NCI-H187 (cell line): ENCODE measurements around the gene NRCAM.

ENCODE experiments used
- DNase-seq, 2 experiments: peaks; one replicate each; lab custom pipeline; 2025; lab: John Stamatoyannopoulos, UW

Gene NRCAM

DNA sequence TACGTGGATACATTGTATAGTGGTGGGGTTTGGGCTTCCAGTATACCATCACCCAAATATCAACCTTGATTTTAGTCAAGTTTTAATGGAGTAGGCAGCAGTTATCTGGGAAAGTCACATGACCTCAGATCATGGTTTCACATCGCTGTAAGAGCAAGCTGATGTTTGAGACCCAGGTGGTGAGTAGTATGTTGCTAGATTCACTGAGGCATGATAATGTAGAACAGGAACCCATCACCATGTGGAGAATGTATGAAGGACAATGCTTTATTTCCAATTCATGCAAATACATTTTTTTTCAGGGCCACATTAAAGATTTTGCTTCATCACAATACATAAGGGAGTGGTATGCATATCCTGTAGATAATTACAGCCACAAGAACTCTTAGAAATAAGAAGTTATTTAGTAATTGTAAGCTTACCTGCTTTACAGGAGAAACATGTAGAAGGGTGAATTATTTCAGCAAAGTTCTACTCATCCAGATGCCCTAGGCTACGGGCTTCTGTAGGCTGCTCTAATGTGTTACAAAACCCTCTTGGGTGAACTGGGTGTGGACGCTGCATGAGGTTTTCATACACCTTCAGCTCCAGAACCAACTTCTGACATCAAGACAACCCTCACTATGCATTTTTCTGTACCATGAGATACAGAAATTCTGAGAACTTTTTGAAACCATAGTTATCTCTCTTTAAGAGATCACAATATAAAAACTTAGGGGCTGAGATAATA is 298.5 kb downstream of the NRCAM start:
- no peak for DNase-seq

GRCh38 chr7:108156897-108157605 is 299.2 kb downstream of the NRCAM start:
- DNase-seq, result no peak

GRCh38 chr7:108152198-108152597 is 304.0 kb downstream of the NRCAM start:
- no peak for DNase-seq

GRCh38 chr7:108149908-108150307 is 306.3 kb downstream of the NRCAM start:
- DNase-seq, result no peak

DNA sequence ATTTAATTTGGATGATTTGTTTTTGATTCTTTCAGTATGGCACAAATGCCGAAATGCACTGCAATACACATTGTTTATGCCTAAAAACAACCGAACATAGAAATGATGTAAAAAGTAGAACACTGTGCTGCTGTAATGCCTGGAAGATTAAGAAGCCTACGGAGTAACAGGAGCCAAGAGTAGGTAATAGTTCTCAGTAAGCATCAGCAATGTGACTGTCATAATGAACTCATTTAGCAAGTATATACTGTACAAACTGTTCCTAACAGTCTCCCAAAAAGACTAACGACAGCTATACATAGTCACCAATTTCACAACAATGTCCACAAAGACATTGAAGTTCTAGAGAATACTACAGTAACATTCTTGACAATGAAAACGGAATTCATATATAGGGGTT is 307.1 kb downstream of the NRCAM start:
- no peak for DNase-seq

- peak; percentile 98 for DNase-seq
These were observed 309.1 kb downstream of the NRCAM start for GRCh38 chr7:108147031-108147563.

DNA sequence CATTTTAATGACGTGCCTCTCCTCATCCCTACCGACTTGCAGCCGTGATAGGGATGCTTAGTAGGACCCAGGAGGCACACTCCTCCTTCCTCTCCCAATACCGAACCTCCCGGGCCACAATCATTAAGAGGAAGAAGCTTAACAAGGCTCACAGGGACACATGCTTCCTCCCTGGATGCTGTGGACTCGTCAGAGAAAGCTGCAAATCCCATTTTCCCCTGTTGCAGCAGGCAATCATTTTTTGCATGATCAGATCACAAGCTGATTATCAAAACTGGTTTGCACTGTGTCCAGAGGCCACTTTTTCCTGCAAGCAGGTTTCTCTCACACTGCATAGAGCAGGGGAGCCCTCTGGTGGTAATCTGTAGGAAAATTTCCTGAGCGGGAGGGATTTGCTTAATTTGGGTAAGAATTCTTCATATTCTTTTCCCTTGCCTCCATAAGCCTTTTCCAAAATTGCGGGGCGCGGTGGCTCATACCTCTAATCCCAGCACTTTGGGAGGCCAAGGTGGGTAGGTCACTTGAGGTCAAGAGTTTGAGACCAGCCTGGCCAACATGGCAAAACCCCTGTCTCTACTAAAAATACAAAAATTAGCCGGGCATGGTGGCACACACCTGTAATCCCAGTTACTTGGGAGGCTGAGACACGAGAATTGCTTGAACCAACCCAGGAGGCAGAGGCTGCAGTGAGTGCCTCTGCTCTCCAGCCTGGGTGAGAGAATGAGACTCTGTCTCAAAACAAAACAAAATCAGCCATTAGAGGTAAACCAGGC is 310.0 kb downstream of the NRCAM start:
- peak; percentile 29 to 56 for DNase-seq

DNA sequence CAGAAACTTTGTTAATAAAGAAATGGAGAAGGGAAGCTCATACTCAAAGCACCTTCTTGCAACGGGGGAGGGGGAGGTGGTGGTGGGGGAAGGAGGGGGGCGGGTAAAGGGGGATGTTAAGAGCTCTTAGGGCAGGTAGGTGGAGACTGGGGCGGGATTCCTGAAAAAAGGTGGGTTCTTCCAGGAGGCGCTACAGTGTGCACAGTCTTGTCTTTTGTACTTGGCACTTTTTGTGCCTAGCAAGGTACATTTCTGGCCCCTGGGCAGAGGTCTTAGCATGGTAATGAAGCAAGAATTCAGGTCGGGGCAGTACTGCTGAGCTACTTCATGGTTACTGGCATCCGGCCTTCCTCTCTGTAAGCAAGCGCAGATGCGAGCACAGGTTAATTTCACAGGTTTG is 310.8 kb downstream of the NRCAM start:
- DNase-seq, result no peak

DNA sequence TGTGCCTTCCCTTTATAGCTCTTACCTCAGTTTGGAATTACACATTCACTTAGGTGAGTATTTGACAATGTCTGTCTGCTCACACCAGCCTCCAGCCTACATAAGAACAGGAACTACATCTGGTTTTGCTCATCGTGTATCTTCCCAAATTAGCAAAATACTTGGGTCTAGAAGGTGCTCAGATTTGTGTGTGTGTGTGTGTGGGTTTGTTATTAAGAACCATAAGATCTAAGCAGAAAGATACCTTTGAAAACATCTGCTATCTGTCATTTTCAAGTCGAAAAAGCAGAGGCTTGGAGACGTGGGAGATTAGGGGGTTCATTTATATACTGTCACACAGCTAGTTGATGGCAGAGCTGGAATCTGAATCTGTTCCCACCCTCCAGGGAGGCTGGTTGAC is 311.3 kb downstream of the NRCAM start:
- no peak for DNase-seq

DNA sequence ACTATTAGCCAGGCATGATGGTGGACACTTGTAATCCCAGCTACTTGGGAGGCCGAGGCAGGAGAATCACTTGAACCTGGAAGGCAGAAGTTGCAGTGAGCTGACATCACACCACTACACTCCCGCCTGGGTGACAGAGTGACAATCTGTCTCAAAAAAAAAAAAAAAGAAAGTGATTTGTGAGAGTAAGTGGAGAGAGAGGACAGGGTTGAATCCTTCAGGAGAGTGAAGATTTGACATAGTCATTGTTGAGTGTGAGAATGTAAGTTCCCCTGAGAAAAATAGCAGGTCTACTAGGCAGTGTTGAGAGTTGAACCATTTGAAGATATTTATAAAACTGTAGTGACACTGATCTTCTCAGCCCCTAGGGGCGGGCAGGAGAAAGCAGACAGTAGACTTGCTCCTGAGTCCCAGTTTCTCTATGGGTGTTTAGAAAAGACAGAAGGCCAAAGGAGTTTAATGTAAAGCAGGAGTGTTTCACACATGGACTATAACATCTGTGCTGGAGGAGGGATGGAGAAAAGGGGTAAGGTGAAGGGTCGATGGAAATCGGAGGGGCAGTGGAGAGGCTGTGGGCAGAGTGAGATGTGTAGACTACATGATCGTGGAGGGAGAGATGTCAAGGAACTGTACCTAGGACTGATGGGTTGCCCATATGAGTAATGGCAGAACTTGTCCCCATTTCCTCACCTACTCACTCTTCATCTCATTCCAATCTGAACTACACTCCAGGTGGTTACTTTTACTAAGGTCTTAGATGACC is 312.4 kb downstream of the NRCAM start:
- DNase-seq, result no peak

DNA sequence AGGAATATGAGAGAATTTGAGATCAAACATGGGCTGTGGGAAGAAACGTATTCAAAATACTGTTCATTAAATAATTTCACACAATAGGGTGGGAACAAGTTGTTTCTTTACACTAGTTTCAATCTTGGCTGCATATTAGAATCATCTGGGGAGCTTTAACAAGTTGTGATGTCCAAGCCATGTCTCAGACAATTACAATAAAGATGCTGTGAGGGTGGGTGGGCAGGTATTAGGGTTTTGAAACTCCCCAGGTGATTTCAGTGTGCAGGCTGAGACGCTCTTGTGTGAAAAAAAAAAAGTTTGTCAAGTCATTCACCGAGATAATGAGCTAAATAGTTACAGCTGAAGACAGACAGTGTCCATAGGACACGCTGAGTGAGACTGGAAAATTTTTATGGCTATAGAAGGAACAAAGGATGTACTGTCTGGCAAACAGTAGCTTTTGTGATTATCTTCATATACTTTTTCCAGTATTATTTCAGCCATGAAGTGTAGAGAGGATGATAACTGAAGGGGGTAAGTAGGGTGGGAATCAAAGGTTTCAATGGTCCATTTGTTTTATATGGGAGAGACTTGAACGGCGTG is 313.5 kb downstream of the NRCAM start:
- no peak for DNase-seq

- DNase-seq, result no peak
These were observed 314.1 kb downstream of the NRCAM start for GRCh38 chr7:108142180-108142579.

DNA sequence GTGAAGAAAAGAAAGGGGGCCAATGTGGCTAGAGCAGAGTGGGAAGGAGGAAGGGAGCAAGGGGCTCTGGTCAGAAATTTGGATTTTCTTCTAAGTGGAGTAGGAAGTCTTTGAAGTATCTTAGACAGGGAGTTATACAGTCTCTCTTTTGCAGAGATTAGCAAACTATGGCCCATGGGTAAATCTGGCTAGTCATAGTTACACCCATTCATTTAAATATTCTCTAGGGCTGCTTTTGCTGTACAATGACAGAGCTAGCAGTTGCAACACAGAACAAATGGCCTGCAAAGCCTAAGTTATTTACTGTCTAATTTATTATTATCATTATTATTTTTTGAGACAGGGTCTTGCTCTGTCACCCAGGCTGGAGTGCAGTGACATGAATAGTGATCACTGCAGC is 315.6 kb downstream of the NRCAM start:
- DNase-seq, result no peak

- DNase-seq, result no peak
These were observed 317.3 kb downstream of the NRCAM start for GRCh38 chr7:108138911-108139310.

GRCh38 chr7:108137993-108138392 is 318.2 kb downstream of the NRCAM start:
- DNase-seq, result no peak

- no peak for DNase-seq
These were observed 319.2 kb downstream of the NRCAM start for GRCh38 chr7:108137040-108137439.

DNA sequence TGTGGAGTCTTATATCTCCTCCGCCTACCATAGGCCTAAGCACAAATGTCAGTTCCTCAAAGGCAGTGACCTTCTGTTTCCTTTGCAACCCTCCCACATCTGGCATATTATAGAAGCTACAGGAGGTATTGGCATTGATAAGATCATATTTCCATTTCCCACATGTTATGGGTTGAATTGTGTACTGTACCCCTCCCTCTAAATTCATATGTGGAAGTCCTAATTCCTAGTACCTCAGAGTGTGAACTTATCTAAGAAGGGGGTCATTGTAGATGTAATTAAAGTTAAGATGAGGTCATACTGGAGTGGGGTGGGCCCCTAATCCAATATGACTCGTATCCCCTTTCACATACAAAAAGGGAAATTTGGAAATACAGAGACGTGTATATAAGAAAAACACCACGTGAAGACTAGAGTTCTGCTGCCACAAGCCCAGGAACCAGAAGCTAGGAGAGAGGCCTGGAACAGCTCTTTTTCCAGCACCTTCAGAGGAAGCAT is 320.0 kb downstream of the NRCAM start:
- no peak for DNase-seq

GRCh38 chr7:108135446-108136190 is 320.6 kb downstream of the NRCAM start:
- DNase-seq, result no peak

DNA sequence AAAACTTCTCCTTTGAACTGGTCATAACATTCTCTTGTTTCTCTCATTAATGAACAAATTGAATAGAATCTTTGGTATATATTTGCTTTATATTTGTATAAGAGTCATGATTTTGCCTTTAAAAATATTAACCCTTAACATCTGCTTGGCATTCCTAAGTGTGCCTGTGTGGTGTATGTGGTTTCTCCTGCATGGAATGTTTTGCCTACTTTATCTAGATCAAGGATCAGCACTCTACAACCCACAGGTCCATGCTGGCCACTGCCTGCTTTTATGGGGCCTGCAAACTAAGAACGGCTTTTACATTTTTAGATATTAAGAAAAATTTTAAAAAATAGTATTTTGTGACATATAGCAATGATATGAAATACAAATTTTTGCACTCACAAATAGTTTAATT is 321.8 kb downstream of the NRCAM start:
- DNase-seq, result no peak

- DNase-seq, result no peak
These were observed 323.5 kb downstream of the NRCAM start for GRCh38 chr7:108132551-108133265.
